ENCODE measurements around the gene NPPB.

DNA sequence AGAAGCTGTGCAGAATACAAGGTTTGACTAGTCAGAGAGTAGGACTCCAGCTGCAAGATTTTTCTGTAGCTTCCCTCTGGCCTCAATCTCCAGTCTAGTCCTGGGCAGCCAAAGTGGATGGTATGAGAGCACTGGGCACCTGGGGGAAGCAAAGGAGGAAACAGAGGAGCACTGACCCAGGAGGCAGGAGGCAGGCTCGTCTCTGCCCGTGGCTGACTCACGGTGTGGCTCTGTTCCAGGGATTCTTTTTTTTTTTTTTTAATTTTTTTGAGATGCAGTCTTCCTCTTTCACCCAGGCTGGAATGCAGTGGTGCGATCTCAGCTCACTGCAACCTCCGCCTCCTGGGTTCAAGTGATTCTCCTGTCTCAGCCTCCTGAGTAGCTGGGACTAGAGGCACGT is 4.1 kb upstream of the NPPB start:
- TF ChIP-seq, protein P1, sequence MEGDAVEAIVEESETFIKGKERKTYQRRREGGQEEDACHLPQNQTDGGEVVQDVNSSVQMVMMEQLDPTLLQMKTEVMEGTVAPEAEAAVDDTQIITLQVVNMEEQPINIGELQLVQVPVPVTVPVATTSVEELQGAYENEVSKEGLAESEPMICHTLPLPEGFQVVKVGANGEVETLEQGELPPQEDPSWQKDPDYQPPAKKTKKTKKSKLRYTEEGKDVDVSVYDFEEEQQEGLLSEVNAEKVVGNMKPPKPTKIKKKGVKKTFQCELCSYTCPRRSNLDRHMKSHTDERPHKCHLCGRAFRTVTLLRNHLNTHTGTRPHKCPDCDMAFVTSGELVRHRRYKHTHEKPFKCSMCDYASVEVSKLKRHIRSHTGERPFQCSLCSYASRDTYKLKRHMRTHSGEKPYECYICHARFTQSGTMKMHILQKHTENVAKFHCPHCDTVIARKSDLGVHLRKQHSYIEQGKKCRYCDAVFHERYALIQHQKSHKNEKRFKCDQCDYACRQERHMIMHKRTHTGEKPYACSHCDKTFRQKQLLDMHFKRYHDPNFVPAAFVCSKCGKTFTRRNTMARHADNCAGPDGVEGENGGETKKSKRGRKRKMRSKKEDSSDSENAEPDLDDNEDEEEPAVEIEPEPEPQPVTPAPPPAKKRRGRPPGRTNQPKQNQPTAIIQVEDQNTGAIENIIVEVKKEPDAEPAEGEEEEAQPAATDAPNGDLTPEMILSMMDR (IDR thresholded peaks at IDR 0.05): no peak
- no peak for TF ChIP-seq POLR2A (IDR thresholded peaks at IDR 0.05)

Measured in uterus (tissue), 2 donors.